ENCODE measurements around the gene SCRN2. TPM values are rescaled to one million over a fixed set of nuclear protein-coding genes. Genes with fewer than 3 reads are reported as not detected.

Gene SCRN2
- total and polyA plus RNA-seq, 4 experiments from 2014 or later = 15.7 to 30.5 (median 23.0) TPM

DNA sequence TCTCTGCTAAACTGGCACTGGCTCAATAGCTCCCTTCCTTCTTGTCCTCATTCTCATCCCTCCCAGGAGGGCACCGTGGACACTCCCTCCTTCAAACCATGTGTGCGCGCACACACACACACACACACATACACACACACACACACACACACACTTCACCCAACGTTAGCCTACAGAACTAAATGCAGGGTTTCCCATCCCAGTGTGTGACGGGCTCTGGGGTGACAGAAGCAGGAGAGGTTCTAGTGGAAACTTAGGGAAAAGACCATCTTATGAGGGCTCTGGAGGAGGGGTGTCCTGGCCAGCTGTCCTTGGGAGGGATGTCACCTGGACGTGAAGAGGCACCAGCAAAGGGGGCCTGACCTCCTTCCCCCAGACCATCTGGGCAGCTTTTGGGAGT is 39.2 kb downstream of the SCRN2 start:
- no peak overlapping the region for H3K27ac ChIP-seq (ENCODE audit: low read depth, low read length)
- no peaks in the 10 kb centered on the region for H3K36me3 ChIP-seq (ENCODE audit: insufficient read depth, low read length)
- H3K9me3 ChIP-seq (ENCODE audit: control insufficient read depth in 1 of 2, low read length in 2 of 2) = no peaks in the 10 kb centered on the region
- no peak for DNase-seq
- H3K27me3 ChIP-seq (ENCODE audit: insufficient read depth, low read length) = no peaks in the 10 kb centered on the region
- Mint-ChIP-seq H3K9me3 (no peaks in the 10 kb centered on the region), H3K36me3 (peaks cover under 1 to 1% of the 10 kb centered on the region in 2 donors), H3K27me3 (peaks cover 1 to 5% of the 10 kb centered on the region in 2 donors), H3K4me3 (no peak overlapping the region), H3K4me1 (no peaks in the 10 kb centered on the region), H3K27ac (no peak overlapping the region)
- ChIA-PET POLR2A (ENCODE audit: partially characterized antibody) (interaction anchor here (1.0 to 1.4 kb wide), 2 partner anchors 69 to 138 kb away, joined by 3 read pairs; partner anchors contain the start of gene TBX21), CTCF (ENCODE audit: partially characterized antibody) (interaction anchor here (1.0 to 2.4 kb wide), 11 partner anchors 16 to 139 kb away, joined by 3 to 11 read pairs (median 4); no protein-coding TSS in a partner anchor)
- intact Hi-C loops (cut with micrococcal nuclease) = loop anchor here (1.0 kb wide), 3 partner anchors 26 to 138 kb away; no protein-coding TSS in a partner anchor
- no peaks in the 10 kb centered on the region for H3K4me1 ChIP-seq (ENCODE audit: insufficient read depth, low read length)
- H3K4me3 ChIP-seq (ENCODE audit: low read length in 2 of 2) = no peak overlapping the region

GRCh38 chr17:47801176-47801765 is 39.8 kb downstream of the SCRN2 start:
- Histone ChIP-seq H3K4me3 (ENCODE audit: low read length in 2 of 2) (no peak overlapping the region), H3K4me1 (ENCODE audit: insufficient read depth, low read length) (no peaks in the 10 kb centered on the region), H3K36me3 (ENCODE audit: insufficient read depth, low read length) (no peaks in the 10 kb centered on the region), H3K9me3 (ENCODE audit: control insufficient read depth in 1 of 2, low read length in 2 of 2) (no peaks in the 10 kb centered on the region), H3K27me3 (ENCODE audit: insufficient read depth, low read length) (no peaks in the 10 kb centered on the region), H3K27ac (ENCODE audit: low read depth, low read length) (no peak overlapping the region)
- H3K36me3 Mint-ChIP-seq = no peaks in the 10 kb centered on the region
- no peak overlapping the region for H3K4me3 Mint-ChIP-seq
- H3K27ac Mint-ChIP-seq = no peak overlapping the region
- ChIA-PET POLR2A (ENCODE audit: partially characterized antibody) (no interaction called here), CTCF (ENCODE audit: partially characterized antibody) (interaction anchor here (1.0 to 2.4 kb wide), 9 partner anchors 15 to 138 kb away, joined by 3 to 11 read pairs (median 4); no protein-coding TSS in a partner anchor)
- DNase-seq = no peak
- no peaks in the 10 kb centered on the region for H3K9me3 Mint-ChIP-seq
- peaks cover 1 to 5% of the 10 kb centered on the region in 2 donors for H3K27me3 Mint-ChIP-seq
- H3K4me1 Mint-ChIP-seq = no peaks in the 10 kb centered on the region
- intact Hi-C loops (cut with micrococcal nuclease) = no loop called here

- intact Hi-C loops (cut with micrococcal nuclease) = no loop called here
- H3K4me3 Mint-ChIP-seq = no peak overlapping the region
- Histone ChIP-seq H3K4me3 (ENCODE audit: low read length in 2 of 2) (no peak overlapping the region), H3K9me3 (ENCODE audit: control insufficient read depth in 1 of 2, low read length in 2 of 2) (no peaks in the 10 kb centered on the region), H3K36me3 (ENCODE audit: insufficient read depth, low read length) (no peaks in the 10 kb centered on the region), H3K4me1 (ENCODE audit: insufficient read depth, low read length) (no peaks in the 10 kb centered on the region), H3K27me3 (ENCODE audit: insufficient read depth, low read length) (no peaks in the 10 kb centered on the region), H3K27ac (ENCODE audit: low read depth, low read length) (no peak overlapping the region)
- no peaks in the 10 kb centered on the region for H3K9me3 Mint-ChIP-seq
- no peak overlapping the region for H3K27ac Mint-ChIP-seq
- H3K36me3 Mint-ChIP-seq = no peaks in the 10 kb centered on the region
- H3K4me1 Mint-ChIP-seq = no peaks in the 10 kb centered on the region
- ChIA-PET CTCF (ENCODE audit: partially characterized antibody) (interaction anchor here (1.0 to 2.4 kb wide), 4 partner anchors 18 to 135 kb away, joined by 3 to 10 read pairs (median 4); no protein-coding TSS in a partner anchor), POLR2A (ENCODE audit: partially characterized antibody) (no interaction called here)
- H3K27me3 Mint-ChIP-seq = peaks cover 1 to 5% of the 10 kb centered on the region in 2 donors
- no peak for DNase-seq
These were observed 40.4 kb downstream of the SCRN2 start for GRCh38 chr17:47800686-47801085.

DNA sequence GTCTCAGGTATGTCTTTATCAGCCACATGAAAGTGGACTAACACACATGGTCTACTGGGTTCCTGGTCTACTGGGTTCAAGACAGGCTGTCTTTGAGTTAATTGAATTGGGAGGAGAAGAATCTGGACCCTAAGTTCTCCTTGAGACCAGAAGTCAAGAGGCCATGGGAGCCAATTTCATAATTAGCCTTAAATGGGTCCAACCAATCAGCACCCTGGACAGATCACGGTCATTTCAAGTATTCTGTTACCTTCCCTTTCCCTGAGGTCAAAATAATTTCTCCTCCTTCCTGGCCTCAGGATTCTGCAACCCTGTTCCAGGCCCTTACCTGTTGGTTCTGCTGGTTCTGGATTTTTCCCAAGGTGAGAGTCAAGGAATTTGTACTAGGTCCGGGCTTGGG is 43.3 kb downstream of the SCRN2 start:
- Histone ChIP-seq H3K9me3 (ENCODE audit: control insufficient read depth in 1 of 2, low read length in 2 of 2) (no peaks in the 10 kb centered on the region), H3K27ac (ENCODE audit: low read depth, low read length) (no peak overlapping the region), H3K36me3 (ENCODE audit: insufficient read depth, low read length) (no peaks in the 10 kb centered on the region), H3K4me1 (ENCODE audit: insufficient read depth, low read length) (no peaks in the 10 kb centered on the region), H3K4me3 (ENCODE audit: low read length in 2 of 2) (no peak overlapping the region), H3K27me3 (ENCODE audit: insufficient read depth, low read length) (no peaks in the 10 kb centered on the region)
- peaks cover 15 to 17% of the 10 kb centered on the region in 2 donors for H3K27me3 Mint-ChIP-seq
- no peaks in the 10 kb centered on the region for H3K4me1 Mint-ChIP-seq
- no peak overlapping the region for H3K4me3 Mint-ChIP-seq
- ChIA-PET CTCF (ENCODE audit: partially characterized antibody) (no interaction called here), POLR2A (ENCODE audit: partially characterized antibody) (interaction anchor here (1.0 kb wide), 1 partner anchor 24 kb away, joined by 3 read pairs; the partner anchor contains the start of gene OSBPL7)
- intact Hi-C loops (cut with micrococcal nuclease) = no loop called here
- no peak for DNase-seq
- no peaks in the 10 kb centered on the region for H3K9me3 Mint-ChIP-seq
- no peak overlapping the region for H3K27ac Mint-ChIP-seq
- no peaks in the 10 kb centered on the region for H3K36me3 Mint-ChIP-seq

DNA sequence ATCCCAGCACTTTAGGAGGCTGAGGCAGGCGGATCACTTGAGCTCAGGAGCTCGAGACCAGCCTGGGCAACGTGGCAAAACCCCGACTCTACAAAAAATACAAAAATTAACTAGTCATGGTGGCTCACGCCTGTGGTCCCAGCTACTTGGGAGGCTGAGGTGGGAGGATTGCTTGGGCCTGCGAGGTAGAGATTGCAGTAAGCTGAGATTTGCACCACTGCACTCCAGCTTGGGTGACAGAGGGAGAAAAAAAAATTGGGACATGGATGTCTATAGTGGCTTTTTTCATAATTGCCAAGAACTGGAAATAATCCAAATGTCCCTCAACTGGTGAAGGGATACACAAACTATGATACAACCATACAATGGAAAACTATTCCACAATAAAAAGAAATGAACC is 48.1 kb downstream of the SCRN2 start:
- peaks cover 39 to 40% of the 10 kb centered on the region in 2 donors for H3K27me3 Mint-ChIP-seq
- H3K4me1 Mint-ChIP-seq = peaks cover 2 to 18% (median 10%) of the 10 kb centered on the region in 4 donors
- POLR2A ChIA-PET (ENCODE audit: partially characterized antibody) = no interaction called here
- H3K4me3 Mint-ChIP-seq = no peak overlapping the region
- H3K36me3 Mint-ChIP-seq = no peaks in the 10 kb centered on the region
- peaks cover 9% of the 10 kb centered on the region for H3K4me1 ChIP-seq (ENCODE audit: insufficient read depth, low read length)
- H3K9me3 ChIP-seq (ENCODE audit: control insufficient read depth in 1 of 2, low read length in 2 of 2) = no peaks in the 10 kb centered on the region
- H3K27ac ChIP-seq (ENCODE audit: low read depth, low read length) = no peak overlapping the region
- H3K27ac Mint-ChIP-seq = no peak overlapping the region
- DNase-seq = no peak
- peaks cover 0 to 2% (median 0%) of the 10 kb centered on the region in 8 donors for H3K9me3 Mint-ChIP-seq
- peaks cover 11% of the 10 kb centered on the region for H3K27me3 ChIP-seq (ENCODE audit: insufficient read depth, low read length)
- no peak overlapping the region for H3K4me3 ChIP-seq (ENCODE audit: low read length in 2 of 2)
- intact Hi-C loops (cut with micrococcal nuclease) = no loop called here
- CTCF ChIA-PET (ENCODE audit: partially characterized antibody) = no interaction called here
- no peaks in the 10 kb centered on the region for H3K36me3 ChIP-seq (ENCODE audit: insufficient read depth, low read length)

GRCh38 chr17:47792457-47792856 is 48.6 kb downstream of the SCRN2 start:
- peaks cover 0 to 2% (median 0%) of the 10 kb centered on the region in 8 donors for H3K9me3 Mint-ChIP-seq
- H3K27ac Mint-ChIP-seq = no peak overlapping the region
- no peaks in the 10 kb centered on the region for H3K36me3 Mint-ChIP-seq
- intact Hi-C loops (cut with micrococcal nuclease) = no loop called here
- H3K4me3 Mint-ChIP-seq = no peak overlapping the region
- Histone ChIP-seq H3K27me3 (ENCODE audit: insufficient read depth, low read length) (peaks cover 11% of the 10 kb centered on the region), H3K4me3 (ENCODE audit: low read length in 2 of 2) (no peak overlapping the region), H3K4me1 (ENCODE audit: insufficient read depth, low read length) (peaks cover 9% of the 10 kb centered on the region), H3K9me3 (ENCODE audit: control insufficient read depth in 1 of 2, low read length in 2 of 2) (no peaks in the 10 kb centered on the region), H3K36me3 (ENCODE audit: insufficient read depth, low read length) (no peaks in the 10 kb centered on the region), H3K27ac (ENCODE audit: low read depth, low read length) (no peak overlapping the region)
- peaks cover 2 to 18% (median 10%) of the 10 kb centered on the region in 4 donors for H3K4me1 Mint-ChIP-seq
- ChIA-PET CTCF (ENCODE audit: partially characterized antibody) (no interaction called here), POLR2A (ENCODE audit: partially characterized antibody) (no interaction called here)
- peaks cover 38 to 40% of the 10 kb centered on the region in 2 donors for H3K27me3 Mint-ChIP-seq
- DNase-seq = no peak

- peak overlapping the region in 3 of 8 donors; percentile 13 to 69 (median 54) for H3K4me3 Mint-ChIP-seq
- peaks cover 0 to 2% (median 0%) of the 10 kb centered on the region in 8 donors for H3K9me3 Mint-ChIP-seq
- no peak overlapping the region for H3K4me3 ChIP-seq (ENCODE audit: low read length in 2 of 2)
- ChIA-PET CTCF (ENCODE audit: partially characterized antibody) (no interaction called here), POLR2A (ENCODE audit: partially characterized antibody) (no interaction called here)
- intact Hi-C loops (cut with micrococcal nuclease) = no loop called here
- H3K27me3 ChIP-seq (ENCODE audit: insufficient read depth, low read length) = peaks cover 11% of the 10 kb centered on the region
- H3K36me3 ChIP-seq (ENCODE audit: insufficient read depth, low read length) = no peaks in the 10 kb centered on the region
- H3K36me3 Mint-ChIP-seq = no peaks in the 10 kb centered on the region
- H3K4me1 Mint-ChIP-seq = peaks cover 2 to 18% (median 10%) of the 10 kb centered on the region in 4 donors
- DNase-seq = no peak
- H3K4me1 ChIP-seq (ENCODE audit: insufficient read depth, low read length) = peaks cover 9% of the 10 kb centered on the region
- no peaks in the 10 kb centered on the region for H3K9me3 ChIP-seq (ENCODE audit: control insufficient read depth in 1 of 2, low read length in 2 of 2)
- peak overlapping the region in 1 of 7 donors; percentile 8 for H3K27ac Mint-ChIP-seq
- H3K27me3 Mint-ChIP-seq = peaks cover 38% of the 10 kb centered on the region in 2 donors
- no peak overlapping the region for H3K27ac ChIP-seq (ENCODE audit: low read depth, low read length)
These were observed 50.0 kb downstream of the SCRN2 start for GRCh38 chr17:47791025-47791424.

Measured in CD4-positive, alpha-beta memory T cell (primary cell).